BLaER1 (cell line): ENCODE data around the gene SLC30A7.

Source experiments
- H3K27ac ChIP-seq: shearing (Covaris generic); formaldehyde crosslinking; 2 replicates; pipeline ENCODE4 v1.8.1; 2022
- H3K27me3 ChIP-seq: shearing (Covaris generic); formaldehyde crosslinking; 2 replicates; pipeline ENCODE4 v1.8.1; 2022
- H3K36me3 ChIP-seq: shearing (Covaris generic); formaldehyde crosslinking; 2 replicates; pipeline ENCODE4 v1.8.1; 2022
- H3K4me1 ChIP-seq: shearing (Covaris generic); formaldehyde crosslinking; 2 replicates; pipeline ENCODE4 v1.8.1; 2022
- H3K4me2 ChIP-seq: shearing (Covaris generic); formaldehyde crosslinking; 2 replicates; pipeline ENCODE4 v1.8.1; 2022
- H3K4me3 ChIP-seq: shearing (Covaris generic); formaldehyde crosslinking; 2 replicates; pipeline ENCODE4 v1.8.1; 2022
- H3K9ac ChIP-seq: shearing (Covaris generic); formaldehyde crosslinking; 2 replicates; pipeline ENCODE4 v1.8.1; 2022
- H3K9me3 ChIP-seq: shearing (Covaris generic); formaldehyde crosslinking; 2 replicates; pipeline ENCODE4 v1.8.1; 2022
- H4K20me1 ChIP-seq: shearing (Covaris generic); formaldehyde crosslinking; 2 replicates; pipeline ENCODE4 v1.8.1; 2022
- Cebpa-rat ChIP-seq: shearing (Covaris generic); IDR thresholded peaks from 2 replicates; pipeline ENCODE4 v1.8.1; 2022

The SLC30A7 gene

GRCh38 chr1:100971021-100971420 lies 75.1 kb downstream of the SLC30A7 start:
- Histone ChIP-seq H3K9me3 (no peaks in the 10 kb centered on the region), H3K4me1 (peaks cover 10% of the 10 kb centered on the region), H3K27ac (no peak overlapping the region), H3K4me2 (no peak overlapping the region), H4K20me1 (no peaks in the 10 kb centered on the region), H3K27me3 (no peaks in the 10 kb centered on the region), H3K4me3 (no peak overlapping the region), H3K9ac (no peak overlapping the region), H3K36me3 (peaks cover 45% of the 10 kb centered on the region)
- no peak for TF ChIP-seq Cebpa-rat

- H3K4me1 ChIP-seq: peaks cover 10% of the 10 kb centered on the region
- no peaks in the 10 kb centered on the region for H3K27me3 ChIP-seq
- no peak overlapping the region for H3K4me2 ChIP-seq
- H3K9ac ChIP-seq: no peak overlapping the region
- no peak overlapping the region for H3K27ac ChIP-seq
- no peaks in the 10 kb centered on the region for H4K20me1 ChIP-seq
- peaks cover 44% of the 10 kb centered on the region for H3K36me3 ChIP-seq
- TF ChIP-seq Cebpa-rat: no peak
- H3K9me3 ChIP-seq: no peaks in the 10 kb centered on the region
- H3K4me3 ChIP-seq: no peak overlapping the region
Measured at GRCh38 chr1:100972185-100972584, 76.3 kb downstream of the SLC30A7 start.

GRCh38 chr1:100976936-100977335 lies 81.0 kb downstream of the SLC30A7 start:
- no peak overlapping the region for H3K9ac ChIP-seq
- H3K4me2 ChIP-seq: no peak overlapping the region
- peaks cover 60% of the 10 kb centered on the region for H3K36me3 ChIP-seq
- no peak for TF ChIP-seq Cebpa-rat
- no peaks in the 10 kb centered on the region for H3K9me3 ChIP-seq
- H4K20me1 ChIP-seq: no peaks in the 10 kb centered on the region
- no peaks in the 10 kb centered on the region for H3K4me1 ChIP-seq
- no peak overlapping the region for H3K27ac ChIP-seq
- H3K4me3 ChIP-seq: no peak overlapping the region
- no peaks in the 10 kb centered on the region for H3K27me3 ChIP-seq

- H3K4me2 ChIP-seq: no peak overlapping the region
- no peak overlapping the region for H3K9ac ChIP-seq
- no peaks in the 10 kb centered on the region for H4K20me1 ChIP-seq
- no peaks in the 10 kb centered on the region for H3K9me3 ChIP-seq
- H3K27ac ChIP-seq: no peak overlapping the region
- TF ChIP-seq Cebpa-rat: no peak
- peaks cover 67% of the 10 kb centered on the region for H3K36me3 ChIP-seq
- no peak overlapping the region for H3K4me3 ChIP-seq
- no peaks in the 10 kb centered on the region for H3K27me3 ChIP-seq
- H3K4me1 ChIP-seq: no peaks in the 10 kb centered on the region
Measured at GRCh38 chr1:100979631-100980030, 83.7 kb downstream of the SLC30A7 start.

DNA sequence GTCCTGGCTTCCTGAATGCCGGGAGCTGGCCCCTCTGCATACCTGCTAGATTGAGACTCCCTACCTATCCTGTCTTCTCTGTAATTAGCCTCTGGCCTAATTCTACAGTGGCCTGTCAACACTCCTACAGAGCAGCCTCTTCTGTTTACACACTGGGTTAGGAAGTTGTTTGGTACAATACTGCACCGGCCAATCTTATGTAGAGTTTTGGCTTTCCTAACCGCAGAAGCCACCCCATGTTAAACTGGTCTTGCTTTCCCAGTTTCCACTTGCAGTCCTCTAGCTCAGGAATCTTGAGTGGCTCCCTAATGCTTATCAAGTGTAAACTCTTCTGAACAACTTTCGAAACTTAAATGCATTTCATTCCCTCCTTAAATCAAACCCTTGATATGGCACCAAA lies 86.9 kb downstream of the SLC30A7 start:
- H3K4me3 ChIP-seq: no peak overlapping the region
- H3K9ac ChIP-seq: no peak overlapping the region
- no peaks in the 10 kb centered on the region for H4K20me1 ChIP-seq

DNA sequence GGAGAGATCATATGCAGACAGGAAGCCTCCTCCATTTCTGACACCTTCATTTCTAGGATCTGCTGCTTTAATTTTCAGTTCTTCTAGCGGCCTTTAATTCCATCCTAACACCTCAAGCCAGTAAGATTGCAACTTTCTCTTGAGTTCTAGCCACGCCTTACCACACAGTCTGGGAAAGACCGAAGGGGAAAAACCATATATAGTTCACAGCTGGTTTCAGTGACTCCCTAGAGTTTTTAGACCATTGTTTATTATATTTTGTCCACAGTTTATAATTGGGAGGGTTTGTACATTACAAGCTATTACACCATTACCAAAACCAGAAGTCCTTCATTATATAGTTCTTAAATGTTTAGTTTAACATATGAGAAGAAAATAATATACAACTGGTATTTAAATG lies 92.2 kb downstream of the SLC30A7 start:
- TF ChIP-seq Cebpa-rat: no peak
- no peaks in the 10 kb centered on the region for H4K20me1 ChIP-seq
- H3K4me3 ChIP-seq: no peak overlapping the region
- H3K27me3 ChIP-seq: no peaks in the 10 kb centered on the region
- H3K27ac ChIP-seq: no peak overlapping the region
- 0 out of 2 replicates have a peak, but pooled peaks cover 5% of the 10 kb centered on the region for H3K4me1 ChIP-seq
- H3K9ac ChIP-seq: no peak overlapping the region
- H3K36me3 ChIP-seq: peaks cover 53% of the 10 kb centered on the region
- H3K4me2 ChIP-seq: no peak overlapping the region
- H3K9me3 ChIP-seq: no peaks in the 10 kb centered on the region

More for the DNA sequence above, 86.9 kb downstream of the SLC30A7 start:
- H3K9me3 ChIP-seq: no peaks in the 10 kb centered on the region
- no peak overlapping the region for H3K27ac ChIP-seq
- no peak overlapping the region for H3K4me2 ChIP-seq
- no peaks in the 10 kb centered on the region for H3K4me1 ChIP-seq
- no peaks in the 10 kb centered on the region for H3K27me3 ChIP-seq
- peaks cover 47% of the 10 kb centered on the region for H3K36me3 ChIP-seq
- no peak for TF ChIP-seq Cebpa-rat

DNA sequence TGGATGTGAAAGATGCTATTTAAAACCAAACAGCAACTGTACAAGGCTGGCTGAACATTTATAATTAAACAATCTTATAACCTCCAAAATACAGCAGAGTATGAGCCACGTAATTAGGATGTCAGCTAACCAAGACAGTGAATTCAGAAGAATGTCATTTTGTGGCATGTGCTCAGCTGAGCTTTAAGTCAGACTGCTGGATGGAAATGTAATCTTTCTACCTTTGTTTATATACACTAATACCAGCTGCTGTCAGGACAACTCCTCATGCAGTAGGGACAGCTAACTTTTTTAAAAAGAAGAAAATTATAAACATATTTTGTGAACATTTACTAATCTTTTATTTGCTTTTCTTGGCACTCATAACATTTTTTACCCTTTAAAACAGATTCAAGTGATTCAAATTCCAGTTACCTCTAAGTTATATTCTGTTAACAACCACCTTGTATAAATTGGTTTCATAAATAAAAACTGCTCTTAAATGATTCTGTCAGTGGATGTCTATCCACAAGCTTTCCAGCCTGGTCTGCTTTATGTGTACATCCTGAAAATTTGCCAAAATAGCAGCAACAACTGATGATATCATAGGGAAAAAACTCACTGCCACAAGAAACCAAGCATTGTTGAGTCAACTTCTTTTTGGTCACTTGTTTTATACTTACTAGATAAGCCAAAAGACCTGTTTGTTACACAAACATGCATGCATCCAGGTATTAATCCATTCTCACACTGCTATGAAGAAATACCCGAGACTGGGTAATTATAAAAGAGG lies 93.6 kb downstream of the SLC30A7 start:
- Histone ChIP-seq H3K4me1 (peaks cover 8% of the 10 kb centered on the region), H4K20me1 (no peaks in the 10 kb centered on the region), H3K4me3 (no peak overlapping the region), H3K9ac (no peak overlapping the region), H3K9me3 (no peaks in the 10 kb centered on the region), H3K36me3 (peaks cover 48% of the 10 kb centered on the region), H3K4me2 (no peak overlapping the region), H3K27ac (no peak overlapping the region), H3K27me3 (no peaks in the 10 kb centered on the region)
- TF ChIP-seq Cebpa-rat: no peak

- H3K9me3 ChIP-seq: no peaks in the 10 kb centered on the region
- no peaks in the 10 kb centered on the region for H4K20me1 ChIP-seq
- H3K27ac ChIP-seq: peak overlapping the region; percentile 54
- peaks cover 23% of the 10 kb centered on the region for H3K4me1 ChIP-seq
- H3K9ac ChIP-seq: peak overlapping the region; percentile 5; the same call in 1 of the 2 replicates
- TF ChIP-seq Cebpa-rat: no peak
- H3K27me3 ChIP-seq: no peaks in the 10 kb centered on the region
- H3K4me2 ChIP-seq: peak overlapping the region; percentile 61
- H3K4me3 ChIP-seq: no peak overlapping the region
- H3K36me3 ChIP-seq: peaks cover 58% of the 10 kb centered on the region
Measured at GRCh38 chr1:100995198-100995988, 99.5 kb downstream of the SLC30A7 start.

GRCh38 chr1:100998426-100998825 lies 102.5 kb downstream of the SLC30A7 start:
- no peak overlapping the region for H3K27ac ChIP-seq
- H3K4me3 ChIP-seq: no peak overlapping the region
- TF ChIP-seq Cebpa-rat: no peak
- H3K27me3 ChIP-seq: no peaks in the 10 kb centered on the region
- peaks cover 37% of the 10 kb centered on the region for H3K4me1 ChIP-seq
- peaks cover 48% of the 10 kb centered on the region for H3K36me3 ChIP-seq
- H3K4me2 ChIP-seq: no peak overlapping the region
- H3K9ac ChIP-seq: no peak overlapping the region
- H4K20me1 ChIP-seq: no peaks in the 10 kb centered on the region
- H3K9me3 ChIP-seq: no peaks in the 10 kb centered on the region
